PC-3 (cell line): ENCODE measurements around the gene TBX2. TPM values are rescaled to one million over a fixed set of nuclear protein-coding genes. Genes with fewer than 3 reads are reported as not detected.
A peak's percentile ranks its signal among the peaks of the same experiment; 100 is the strongest.
"Not testable (repeated sequence)": the region's sequence is repeated elsewhere in the genome, so short reads cannot be mapped to it uniquely, and the experiment has no call there.

Experiments used
- ATAC-seq: fragments of 200-7000 bp; cut with Tn5 transposase; 2 replicates; pipeline ENCODE4 v1.9.1; 2020; ENCODE audit warnings: mild to moderate bottlenecking, moderate library complexity
- BruUV-seq: library from RNA; stranded (reverse); fragments of 400-500 nt; replicated peaks from 2 replicates; lab custom pipeline; 2021; lab: Mats Ljungman, UMichigan
- CTCF ChIA-PET: fragments of 300-600 bp; sonication (Branson Sonifier 250); formaldehyde crosslinking; loops from one replicate; lab custom pipeline; 2022; ENCODE audit warnings: antibody characterized with exemption; lab: Charles Lee
- POLR2A ChIA-PET: fragments of 300-600 bp; sonication (Branson Sonifier 250); formaldehyde crosslinking; loops from one replicate; lab custom pipeline; 2022; ENCODE audit warnings: antibody characterized with exemption; ENCODE audit not compliant: unreplicated experiment; lab: Charles Lee
- DNase-seq: peaks from one replicate; pipeline ENCODE4 v3.0.0-alpha.2; 2015
- H2AFZ ChIP-seq: fragments of 300-600 bp; sonication (generic); 2 replicates; pipeline ENCODE4 v1.6.0; 2016; ENCODE audit warnings: antibody characterized with exemption, low read length
- H3F3A ChIP-seq: fragments of 300-600 bp; sonication (generic); one replicate; pipeline ENCODE4 v1.6.0; 2017; ENCODE audit warnings: antibody characterized with exemption, low read length, control low read depth, mild to moderate bottlenecking; ENCODE audit not compliant: unreplicated experiment
- H3K27ac ChIP-seq: fragments of 300-600 bp; sonication (generic); 2 replicates; pipeline ENCODE4 v1.5.1; 2016; ENCODE audit warnings: mild to moderate bottlenecking, low read length
- H3K27me3 ChIP-seq: fragments of 300-600 bp; sonication (generic); 2 replicates; pipeline ENCODE4 v1.6.1; 2016; ENCODE audit warnings: low read length, mixed read lengths
- H3K36me3 ChIP-seq: fragments of 300-600 bp; sonication (generic); 2 replicates; pipeline ENCODE4 v1.6.1; 2016; ENCODE audit warnings: low read depth, mixed run types, low read length, mixed read lengths
- H3K4me1 ChIP-seq: fragments of 300-600 bp; sonication (generic); 2 replicates; pipeline ENCODE4 v1.5.1; 2016; ENCODE audit warnings: low read length; ENCODE audit not compliant: insufficient read depth
- H3K4me2 ChIP-seq: fragments of 300-600 bp; sonication (generic); 2 replicates; pipeline ENCODE4 v1.6.0; 2016; ENCODE audit warnings: low read length
- H3K4me3 ChIP-seq: fragments of 300-600 bp; sonication (generic); 2 replicates; pipeline ENCODE4 v1.5.1; 2016; ENCODE audit warnings: mild to moderate bottlenecking, low read length, mixed read lengths
- H3K79me2 ChIP-seq: fragments of 300-600 bp; sonication (generic); 2 replicates; pipeline ENCODE4 v1.6.1; 2017; ENCODE audit warnings: low read length, mixed read lengths
- H3K9ac ChIP-seq: fragments of 300-600 bp; sonication (generic); 2 replicates; pipeline ENCODE4 v1.6.0; 2016; ENCODE audit warnings: mild to moderate bottlenecking, low read length
- H3K9me2 ChIP-seq: fragments of 300-600 bp; sonication (generic); replicated peaks from 2 replicates; pipeline ENCODE4 v1.6.1; 2016; ENCODE audit warnings: mixed run types, low read length, mixed read lengths
- H3K9me3 ChIP-seq: fragments of 300-600 bp; sonication (generic); 2 replicates; pipeline ENCODE4 v1.6.1; 2016; ENCODE audit warnings: low read length, mixed read lengths
- H4K20me1 ChIP-seq: fragments of 300-600 bp; sonication (generic); 2 replicates; pipeline ENCODE4 v1.6.1; 2016; ENCODE audit warnings: low read length, mixed read lengths
- EZH2 ChIP-seq: fragments of 300-600 bp; sonication (generic); IDR thresholded peaks from one replicate; pipeline ENCODE4 v1.6.1; 2017; ENCODE audit warnings: antibody characterized with exemption, mild to moderate bottlenecking, low read length; ENCODE audit not compliant: unreplicated experiment
- EZH2phosphoT487 ChIP-seq: fragments of 300-600 bp; sonication (generic); IDR thresholded peaks from 2 replicates; pipeline ENCODE4 v1.6.1; 2018; ENCODE audit warnings: mild to moderate bottlenecking, antibody characterized with exemption, low read length, borderline replicate concordance
- intact Hi-C: fragments of 100-400 bp; cut with micrococcal nuclease; formaldehyde crosslinking; loops from 2 replicates; pipeline ENCODE4 v1.9.0; 2023
- total RNA-seq: library from RNA; depleted of rRNA; stranded (reverse); fragments of >200 nt; gene quantifications from 2 replicates; pipeline ENCODE4 v1.2.3, GENCODE V29; 2014
- TF ChIP-seq, protein P1 (sequence below): fragments of 300-600 bp; sonication (generic); conservative IDR thresholded peaks from 2 replicates; pipeline ENCODE4 v1.5.1; 2017; ENCODE audit warnings: antibody characterized with exemption, low read depth, mild to moderate bottlenecking, low read length

TBX2 gene
- total RNA-seq, 1 experiment from 2014 or later: 7.1 TPM

DNA sequence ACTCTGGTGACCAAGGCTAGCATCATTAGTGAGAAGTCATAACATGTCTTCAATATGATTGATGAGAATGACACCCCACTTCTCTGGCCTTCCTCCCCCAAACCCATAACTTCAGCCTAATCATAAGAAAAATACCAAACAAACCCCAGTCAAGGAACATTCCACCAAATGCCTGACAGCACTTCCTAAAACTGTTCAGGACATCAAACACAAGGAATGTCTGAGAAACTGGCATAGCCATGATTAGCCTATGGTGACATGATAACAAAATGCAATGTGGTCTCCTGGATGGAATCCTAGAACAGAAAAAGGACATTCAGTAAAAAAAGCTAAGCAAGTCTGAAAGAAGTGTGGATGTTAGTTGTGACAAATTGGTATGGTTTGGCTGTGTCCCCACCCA is 27.9 kb downstream of the TBX2 start:
- H3K36me3 ChIP-seq: no peaks in the 10 kb centered on the region
- no TSS peak for BruUV-seq
- H4K20me1 ChIP-seq: no peaks in the 10 kb centered on the region
- DNase-seq: no peak
- H3F3A ChIP-seq: peaks cover 5% of the 10 kb centered on the region
- POLR2A ChIA-PET: interaction anchor here (0.6 to 0.8 kb wide), 2 partner anchors 12 to 141 kb away, joined by 3 read pairs; no protein-coding TSS in a partner anchor
- CTCF ChIA-PET: interaction anchor here (0.6 to 1.7 kb wide), 7 partner anchors 9 to 156 kb away, joined by 3 to 10 read pairs (median 7); no protein-coding TSS in a partner anchor
- H3K4me1 ChIP-seq: peaks cover 22% of the 10 kb centered on the region
- no peak for ATAC-seq
- H3K79me2 ChIP-seq: no peaks in the 10 kb centered on the region
- peak overlapping the region; percentile 40 for H3K4me2 ChIP-seq
- intact Hi-C loops: loop anchor here (2.0 kb wide), 1 partner anchor 123 kb away; no protein-coding TSS in a partner anchor
- no peak overlapping the region for H2AFZ ChIP-seq
- H3K27ac ChIP-seq: peak overlapping the region; percentile 61
- H3K9me2 ChIP-seq: no peaks in the 10 kb centered on the region
- TF ChIP-seq EZH2: no peak
- TF ChIP-seq, protein P1, sequence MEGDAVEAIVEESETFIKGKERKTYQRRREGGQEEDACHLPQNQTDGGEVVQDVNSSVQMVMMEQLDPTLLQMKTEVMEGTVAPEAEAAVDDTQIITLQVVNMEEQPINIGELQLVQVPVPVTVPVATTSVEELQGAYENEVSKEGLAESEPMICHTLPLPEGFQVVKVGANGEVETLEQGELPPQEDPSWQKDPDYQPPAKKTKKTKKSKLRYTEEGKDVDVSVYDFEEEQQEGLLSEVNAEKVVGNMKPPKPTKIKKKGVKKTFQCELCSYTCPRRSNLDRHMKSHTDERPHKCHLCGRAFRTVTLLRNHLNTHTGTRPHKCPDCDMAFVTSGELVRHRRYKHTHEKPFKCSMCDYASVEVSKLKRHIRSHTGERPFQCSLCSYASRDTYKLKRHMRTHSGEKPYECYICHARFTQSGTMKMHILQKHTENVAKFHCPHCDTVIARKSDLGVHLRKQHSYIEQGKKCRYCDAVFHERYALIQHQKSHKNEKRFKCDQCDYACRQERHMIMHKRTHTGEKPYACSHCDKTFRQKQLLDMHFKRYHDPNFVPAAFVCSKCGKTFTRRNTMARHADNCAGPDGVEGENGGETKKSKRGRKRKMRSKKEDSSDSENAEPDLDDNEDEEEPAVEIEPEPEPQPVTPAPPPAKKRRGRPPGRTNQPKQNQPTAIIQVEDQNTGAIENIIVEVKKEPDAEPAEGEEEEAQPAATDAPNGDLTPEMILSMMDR: no peak
- no peak for TF ChIP-seq EZH2phosphoT487
- H3K9me3 ChIP-seq: no peaks in the 10 kb centered on the region
- H3K27me3 ChIP-seq: no peaks in the 10 kb centered on the region
- H3K4me3 ChIP-seq: no peak overlapping the region
- H3K9ac ChIP-seq: no peak overlapping the region; the same call in 1 of the 2 replicates

DNA sequence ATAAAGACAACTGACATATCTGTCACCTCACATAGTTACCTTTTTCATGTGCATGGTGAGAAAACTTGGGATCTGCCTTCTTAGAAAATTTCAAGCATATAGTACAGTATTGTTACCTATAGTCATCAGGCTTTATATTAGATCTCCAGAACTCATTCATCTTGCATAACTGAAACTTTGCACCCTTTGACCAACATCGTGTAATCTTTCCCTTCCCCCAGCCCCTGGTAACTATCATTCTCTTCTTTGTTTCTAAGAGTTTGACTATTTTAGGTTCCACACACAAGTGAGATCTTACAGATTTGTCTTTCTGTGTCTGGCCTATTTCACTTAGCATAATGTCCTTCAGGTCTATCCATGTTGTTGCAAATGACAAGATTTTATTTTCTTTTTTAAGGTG is 29.6 kb downstream of the TBX2 start:
- Histone ChIP-seq H3K27me3 (no peaks in the 10 kb centered on the region), H3K4me2 (no peak overlapping the region), H3K4me3 (no peak overlapping the region), H4K20me1 (no peaks in the 10 kb centered on the region), H3K79me2 (no peaks in the 10 kb centered on the region), H2AFZ (no peak overlapping the region), H3K36me3 (no peaks in the 10 kb centered on the region), H3K4me1 (peaks cover 22% of the 10 kb centered on the region), H3K9ac (no peak overlapping the region), H3K27ac (no peak overlapping the region), H3K9me2 (no peaks in the 10 kb centered on the region), H3F3A (peaks cover 5% of the 10 kb centered on the region), H3K9me3 (no peaks in the 10 kb centered on the region)
- no TSS peak for BruUV-seq
- TF ChIP-seq EZH2phosphoT487 (no peak), EZH2 (no peak)
- TF ChIP-seq, protein P1: no peak
- ATAC-seq (no peak), DNase-seq (no peak)
- POLR2A ChIA-PET: no interaction called here
- intact Hi-C loops: no loop called here
- CTCF ChIA-PET: no interaction called here

DNA sequence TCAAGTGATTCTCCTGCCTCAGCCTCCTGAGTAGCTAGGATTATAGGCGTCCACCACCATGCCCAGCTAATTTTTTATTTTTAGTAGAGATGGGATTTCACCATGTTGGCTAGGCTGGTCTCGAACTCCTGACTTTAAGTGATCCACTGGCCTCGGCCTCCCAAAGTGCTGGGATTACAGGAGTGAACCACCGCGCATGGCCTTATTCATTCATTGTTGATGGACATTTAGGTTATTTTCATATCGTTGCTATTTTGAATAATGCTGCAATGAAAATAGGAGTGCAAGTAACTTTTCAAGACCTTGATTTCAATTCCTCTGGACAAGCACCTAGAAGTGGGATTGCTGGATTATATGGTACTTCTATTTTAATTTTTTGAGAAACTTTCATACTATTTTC is 30.2 kb downstream of the TBX2 start:
- ATAC-seq, H3K9ac ChIP-seq, H3K4me3 ChIP-seq, H3K79me2 ChIP-seq, POLR2A ChIA-PET, H3K4me2 ChIP-seq, H3K27me3 ChIP-seq, CTCF ChIA-PET, DNase-seq, H3K9me3 ChIP-seq, H3K36me3 ChIP-seq, intact Hi-C loops, H3K27ac ChIP-seq, H3F3A ChIP-seq, H2AFZ ChIP-seq, H3K9me2 ChIP-seq, BruUV-seq, H4K20me1 ChIP-seq: not testable (repeated sequence)
- peaks cover 22% of the 10 kb centered on the region for H3K4me1 ChIP-seq
